ENCODE results near the gene RPL37A. TPM values are rescaled to one million over a fixed set of nuclear protein-coding genes. Genes with fewer than 3 reads are reported as not detected.

The RPL37A gene
- total and polyA plus RNA-seq, 9 of the 15 experiments (the other 6 are each of a cell fraction or from before 2014, with no cell fraction given) = 1,938 to 3,349 (median 2,436) TPM

DNA sequence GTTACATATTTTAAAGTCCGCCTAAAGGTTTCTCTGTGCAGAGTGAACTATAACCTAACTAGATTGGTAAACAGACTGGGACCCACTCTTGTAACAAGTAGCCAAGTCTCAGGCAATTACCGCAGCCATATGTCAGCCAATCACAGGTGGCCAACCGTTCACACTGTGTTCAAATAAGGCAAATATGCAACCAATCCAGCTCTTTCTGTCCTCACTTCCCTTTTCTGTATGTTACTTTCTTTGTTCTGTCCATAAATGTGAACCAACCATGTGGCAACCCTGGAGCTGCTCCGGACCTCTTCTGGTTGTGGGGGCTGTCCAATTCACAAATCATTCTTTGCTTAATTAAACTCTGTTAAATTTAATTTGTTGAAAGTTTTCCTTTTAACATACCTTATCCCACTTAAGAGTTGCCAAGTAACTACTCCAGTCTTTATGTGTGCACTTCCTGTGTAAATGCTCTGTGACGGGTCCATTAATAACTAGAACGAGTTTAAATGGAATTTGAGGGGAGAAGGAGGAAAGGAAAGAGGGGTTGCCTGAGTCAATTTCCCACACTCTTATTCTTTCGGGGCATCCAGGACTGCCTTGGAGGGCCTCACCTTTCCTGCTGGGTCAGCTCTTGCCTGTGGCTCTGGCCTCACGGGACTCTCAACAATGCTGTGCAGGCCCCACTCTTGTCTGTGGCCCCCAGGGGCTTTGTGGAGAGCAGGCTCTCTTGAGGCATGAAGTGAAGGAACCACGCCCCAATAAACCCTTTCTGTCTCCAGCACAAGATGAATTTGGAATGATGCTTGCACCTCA is 6.6 kb upstream of the RPL37A start:
- H4K20me1 ChIP-seq (replicated peaks; ENCODE audit: control insufficient read depth, insufficient read depth, low read length) = no peaks in the 10 kb centered on the region
- DNase-seq (ENCODE audit: extremely low read depth in 1 of 4, low spot score in 3 of 4) (no peak), ATAC-seq (0 out of 3 replicates have a peak, but pooled peaks have one; percentile 25), FAIRE-seq (no peak)
- H3K9ac ChIP-seq (ENCODE audit: insufficient read depth in 1 of 2, low read depth in 2 of 2, low read length in 2 of 2) = no peak overlapping the region; a peak in 1 of 4 replicates
- H3K4me1 ChIP-seq (replicated peaks in 1 of 2; ENCODE audit: control insufficient read depth in 2 of 2, insufficient read depth in 2 of 2, low read length in 2 of 2) = no peaks in the 10 kb centered on the region; a peak in 3 of 5 replicates
- CTCF ChIA-PET (ENCODE audit: low intra/inter-chr PET ratio) = no interaction called here
- no peak overlapping the region for H3K27ac ChIP-seq (ENCODE audit: extremely low read depth, low read depth, low read length)
- no peaks in the 10 kb centered on the region for H3K36me3 ChIP-seq (ENCODE audit: control insufficient read depth, insufficient read depth, low read length)
- H3K4me3 ChIP-seq = no peak overlapping the region
- H2AFZ ChIP-seq (ENCODE audit: low read depth, low read length) = no peak overlapping the region
- no peak overlapping the region for H3K4me2 ChIP-seq (ENCODE audit: insufficient read depth, low read length)
- no peaks in the 10 kb centered on the region for H3K27me3 ChIP-seq (ENCODE audit: control insufficient read depth in 2 of 2, insufficient read depth in 2 of 2, low read length in 2 of 2)
- no TSS peak for BruUV-seq (replicated peaks)
- no peaks in the 10 kb centered on the region for H3K9me1 ChIP-seq (ENCODE audit: control insufficient read depth, insufficient read depth, low read length)
- WGBS (ENCODE audit: insufficient coverage, low coverage, missing lambda C conversion rate) = 56% methylated on average over 9 of the region's 9 CpGs
- H3K79me2 ChIP-seq (ENCODE audit: control insufficient read depth, insufficient read depth, low read length) = peaks cover under 1% of the 10 kb centered on the region; the same call in 1 of the 3 replicates
- in situ Hi-C loops (cut with MboI) (no loop called here), intact Hi-C loops (cut with micrococcal nuclease) (no loop called here)
- H3K9me3 ChIP-seq (replicated peaks; ENCODE audit: control insufficient read depth, insufficient read depth, low read depth, low read length) = no peaks in the 10 kb centered on the region
- POLR2A ChIA-PET = interaction anchor here (0.7 to 1.5 kb wide), 3 partner anchors 11 to 15 kb away, joined by 3 to 5 read pairs (median 5); no protein-coding TSS in a partner anchor
- TF ChIP-seq, protein P1, sequence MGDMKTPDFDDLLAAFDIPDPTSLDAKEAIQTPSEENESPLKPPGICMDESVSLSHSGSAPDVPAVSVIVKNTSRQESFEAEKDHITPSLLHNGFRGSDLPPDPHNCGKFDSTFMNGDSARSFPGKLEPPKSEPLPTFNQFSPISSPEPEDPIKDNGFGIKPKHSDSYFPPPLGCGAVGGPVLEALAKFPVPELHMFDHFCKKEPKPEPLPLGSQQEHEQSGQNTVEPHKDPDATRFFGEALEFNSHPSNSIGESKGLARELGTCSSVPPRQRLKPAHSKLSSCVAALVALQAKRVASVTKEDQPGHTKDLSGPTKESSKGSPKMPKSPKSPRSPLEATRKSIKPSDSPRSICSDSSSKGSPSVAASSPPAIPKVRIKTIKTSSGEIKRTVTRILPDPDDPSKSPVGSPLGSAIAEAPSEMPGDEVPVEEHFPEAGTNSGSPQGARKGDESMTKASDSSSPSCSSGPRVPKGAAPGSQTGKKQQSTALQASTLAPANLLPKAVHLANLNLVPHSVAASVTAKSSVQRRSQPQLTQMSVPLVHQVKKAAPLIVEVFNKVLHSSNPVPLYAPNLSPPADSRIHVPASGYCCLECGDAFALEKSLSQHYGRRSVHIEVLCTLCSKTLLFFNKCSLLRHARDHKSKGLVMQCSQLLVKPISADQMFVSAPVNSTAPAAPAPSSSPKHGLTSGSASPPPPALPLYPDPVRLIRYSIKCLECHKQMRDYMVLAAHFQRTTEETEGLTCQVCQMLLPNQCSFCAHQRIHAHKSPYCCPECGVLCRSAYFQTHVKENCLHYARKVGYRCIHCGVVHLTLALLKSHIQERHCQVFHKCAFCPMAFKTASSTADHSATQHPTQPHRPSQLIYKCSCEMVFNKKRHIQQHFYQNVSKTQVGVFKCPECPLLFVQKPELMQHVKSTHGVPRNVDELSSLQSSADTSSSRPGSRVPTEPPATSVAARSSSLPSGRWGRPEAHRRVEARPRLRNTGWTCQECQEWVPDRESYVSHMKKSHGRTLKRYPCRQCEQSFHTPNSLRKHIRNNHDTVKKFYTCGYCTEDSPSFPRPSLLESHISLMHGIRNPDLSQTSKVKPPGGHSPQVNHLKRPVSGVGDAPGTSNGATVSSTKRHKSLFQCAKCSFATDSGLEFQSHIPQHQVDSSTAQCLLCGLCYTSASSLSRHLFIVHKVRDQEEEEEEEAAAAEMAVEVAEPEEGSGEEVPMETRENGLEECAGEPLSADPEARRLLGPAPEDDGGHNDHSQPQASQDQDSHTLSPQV (IDR thresholded peaks at IDR 0.05) = no peak
- TF ChIP-seq SPI1 (IDR thresholded peaks at IDR 0.05; ENCODE audit: borderline replicate concordance, low read depth, low read length) = peak; percentile 88
